ENCODE results near the gene AEN.
"Not testable (repeated sequence)": the region's sequence is repeated elsewhere in the genome, so short reads cannot be mapped to it uniquely, and the experiment has no call there.

AEN gene

DNA sequence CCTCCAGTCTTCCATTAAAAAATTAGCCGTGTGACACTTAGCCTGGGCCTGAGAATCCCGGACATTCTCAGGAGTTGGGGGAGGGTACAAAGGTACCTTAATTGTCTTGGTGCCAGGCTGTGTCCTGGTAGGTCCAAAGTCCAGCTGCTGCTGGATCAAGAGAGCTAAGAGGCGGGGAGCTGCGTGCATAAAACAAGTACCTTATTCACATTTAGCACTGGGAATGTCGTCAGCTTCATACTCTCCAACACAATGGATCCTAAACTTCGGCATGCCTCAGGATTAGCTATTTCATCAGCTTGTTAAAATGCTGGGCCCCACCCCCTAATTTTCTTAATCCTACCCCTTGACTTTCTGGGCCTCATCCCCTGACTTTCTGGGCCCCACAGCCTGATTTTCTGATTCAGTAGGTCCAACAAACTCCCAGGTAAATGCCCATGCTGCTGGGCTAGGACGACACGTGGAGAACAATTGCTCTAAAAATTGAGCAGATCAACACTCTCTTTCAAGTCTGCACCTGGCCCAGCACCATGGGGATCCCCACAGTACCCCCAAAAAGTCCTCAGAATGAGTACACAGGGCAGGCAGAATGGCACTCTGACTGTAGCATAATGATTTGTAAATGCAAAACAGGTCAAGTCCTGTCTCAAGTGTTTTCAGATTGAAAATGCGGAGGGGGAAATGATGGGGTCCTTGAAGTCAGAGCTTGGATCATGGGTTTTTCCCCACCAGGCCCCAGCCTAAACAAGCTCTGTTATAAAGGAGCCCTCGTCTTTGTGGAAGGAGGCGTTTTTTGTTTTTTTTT is 5.6 kb upstream of the AEN start:
- DNase-seq, result no peak

DNA sequence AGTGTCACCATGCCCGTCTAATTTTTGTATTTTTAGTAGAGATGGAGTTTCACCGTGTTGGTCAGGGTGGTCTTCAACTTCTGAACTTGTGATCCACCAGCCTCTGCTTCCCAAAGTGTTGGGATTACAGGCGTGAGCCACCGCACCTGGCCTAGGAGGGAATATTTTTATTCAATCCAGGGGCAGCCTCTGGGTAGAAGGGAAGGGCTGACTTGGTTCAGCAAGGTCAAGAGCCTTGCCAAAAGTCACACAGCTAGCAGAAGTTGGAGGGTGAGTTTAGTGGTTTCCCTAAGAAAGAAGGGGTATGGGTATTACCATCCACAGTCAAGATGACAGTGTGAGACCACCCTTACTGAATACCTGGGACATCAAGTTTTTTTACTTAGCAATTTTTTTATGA is 4.9 kb upstream of the AEN start:
- DNase-seq, result no peak

DNA sequence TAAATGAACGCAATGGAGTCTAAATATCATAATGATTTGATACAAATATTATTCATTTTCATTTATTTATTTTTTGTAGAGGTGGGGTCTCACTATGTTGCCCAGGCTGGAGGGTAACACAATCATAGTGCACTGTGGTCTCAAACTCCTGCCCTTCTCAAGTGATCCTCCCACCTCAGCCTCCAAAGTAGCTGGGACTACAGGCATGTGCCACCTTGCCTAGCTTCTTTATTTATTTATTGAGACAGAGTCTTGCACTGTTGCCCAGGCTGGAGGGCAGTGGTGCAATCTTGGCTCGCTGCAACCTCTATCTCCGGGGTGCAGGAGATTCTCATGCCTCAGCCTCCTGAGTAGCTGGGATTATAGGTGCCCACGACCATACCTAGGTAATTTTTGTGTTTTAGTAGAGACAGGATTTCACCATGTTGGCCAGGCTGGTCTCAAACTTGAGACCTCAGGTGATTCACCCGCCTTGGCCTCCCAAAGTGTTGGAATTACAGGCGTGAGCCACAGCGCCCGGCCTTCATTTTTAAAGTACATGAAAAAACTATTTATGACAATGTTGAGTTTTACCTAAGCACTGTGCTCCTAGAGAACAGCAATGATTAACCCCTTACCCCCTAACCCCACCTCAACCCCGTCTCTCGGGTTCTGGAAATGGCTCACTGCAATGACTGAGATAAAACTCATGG is 4.0 kb upstream of the AEN start:
- DNase-seq, result no peak

DNA sequence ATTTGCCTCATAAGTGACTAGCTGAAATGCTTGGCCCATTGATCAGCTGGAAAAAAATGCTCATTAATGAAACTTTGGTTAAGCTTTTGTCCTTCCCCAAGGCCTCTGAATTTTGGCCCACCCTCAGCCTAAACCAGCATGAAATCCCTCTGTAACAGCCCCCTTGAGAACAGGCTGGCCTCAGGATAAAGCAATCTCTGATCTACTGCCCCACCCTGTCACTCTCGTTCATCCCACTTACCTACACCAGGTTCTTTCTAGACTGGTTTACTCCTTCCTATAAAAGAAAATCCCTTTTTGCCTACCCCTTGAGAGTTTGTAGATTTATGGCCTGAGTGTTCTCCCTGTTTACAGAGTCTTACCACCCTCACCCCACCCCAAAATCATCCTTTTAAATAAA is 3.4 kb upstream of the AEN start:
- no peak for DNase-seq

DNA sequence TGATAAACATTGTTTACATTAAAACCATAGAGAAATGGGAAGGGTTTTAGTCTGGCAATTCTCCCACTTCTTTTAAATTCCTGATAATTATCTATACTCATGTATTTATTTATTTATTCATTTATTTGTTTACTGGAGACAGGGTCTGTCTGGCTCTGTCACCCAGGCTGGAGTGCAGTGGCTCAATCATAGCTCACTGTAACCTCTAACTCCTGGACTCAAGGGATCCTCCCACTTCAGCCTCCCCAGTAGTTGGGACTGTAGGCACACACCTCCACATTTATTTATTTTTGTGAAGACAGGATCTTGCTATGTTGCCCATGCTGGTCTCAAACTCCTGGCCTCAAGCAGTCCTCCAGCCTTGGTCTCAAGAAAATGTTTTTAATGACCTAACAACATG is 2.5 kb upstream of the AEN start:
- no peak for DNase-seq

DNA sequence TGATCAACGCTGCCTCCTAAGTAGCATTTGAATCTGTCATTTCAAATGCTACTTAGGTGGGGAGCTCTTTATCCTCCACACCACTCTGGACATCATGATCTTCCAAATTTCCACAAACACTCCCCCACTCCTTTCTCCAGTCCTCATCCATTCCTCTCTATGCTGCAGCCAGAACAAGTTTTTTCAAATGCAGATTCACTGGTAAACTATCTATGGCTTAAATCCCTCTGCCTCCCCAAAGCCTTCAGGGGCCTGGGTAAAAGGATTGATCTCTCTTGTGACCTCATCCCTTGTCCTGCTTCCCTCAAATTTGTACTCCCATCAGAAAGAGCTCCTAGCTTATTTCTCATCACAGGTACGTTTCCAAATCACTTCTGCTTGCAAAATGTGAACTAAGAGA is 1.3 kb upstream of the AEN start:
- no peak for DNase-seq

DNA sequence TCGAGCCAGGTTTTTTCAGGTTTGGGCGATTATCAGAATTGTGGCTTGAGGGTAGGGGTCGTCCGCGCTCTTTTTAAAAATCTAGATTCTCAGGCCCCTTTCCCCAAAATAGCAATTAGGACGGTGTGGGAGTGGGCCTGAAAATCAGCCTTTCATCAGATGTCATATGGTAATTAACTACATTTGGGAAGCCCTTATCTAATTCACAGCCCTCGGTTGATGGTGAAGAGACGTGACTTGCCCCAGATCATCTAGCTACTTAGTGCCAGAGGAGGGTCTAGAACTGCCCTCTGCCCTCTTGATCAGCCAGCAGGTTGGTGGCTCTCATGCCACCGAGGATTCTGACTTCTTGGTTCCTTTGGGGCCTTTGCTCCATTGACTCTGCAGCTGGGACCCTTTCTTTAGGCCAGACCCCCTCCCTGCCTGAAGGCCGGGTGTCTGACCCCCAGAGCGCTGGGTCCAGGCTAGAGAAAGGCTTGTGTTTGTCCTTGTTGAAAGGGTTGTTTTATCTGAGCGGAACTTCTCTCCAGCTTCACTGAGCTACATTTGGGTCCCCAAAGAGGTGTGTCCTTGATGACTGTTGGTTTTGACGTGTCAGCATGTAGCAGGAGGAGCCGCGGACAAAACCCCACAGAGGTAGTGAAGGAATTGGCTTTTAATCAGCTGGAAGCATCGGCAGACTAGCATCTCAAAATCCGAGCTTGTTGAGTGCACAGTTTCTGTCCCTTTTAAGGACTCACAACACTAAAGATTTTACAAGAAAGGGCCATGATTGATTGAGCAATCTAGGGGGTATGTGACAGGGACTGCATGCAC is 857 bp downstream of the AEN start:
- DNase-seq, result no peak

DNA sequence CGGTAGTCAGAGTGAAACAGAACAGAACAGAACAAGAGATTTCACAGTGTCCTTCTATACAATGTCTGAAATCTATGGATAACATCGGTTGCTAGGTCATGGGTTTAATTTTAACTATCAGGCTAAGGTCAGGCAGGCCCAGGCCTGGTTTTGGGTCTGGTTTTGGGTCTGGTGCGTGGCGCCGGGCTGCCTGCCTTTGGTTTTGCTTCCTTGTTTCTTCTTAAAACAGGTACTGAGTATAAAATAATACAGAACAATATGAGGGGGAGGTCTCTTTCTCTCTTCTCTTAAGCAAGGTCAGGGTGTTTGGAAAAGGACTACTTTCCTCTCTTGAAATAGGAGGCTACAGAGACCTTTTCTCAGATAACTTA is 1.4 kb downstream of the AEN start:
- no peak for DNase-seq

DNA sequence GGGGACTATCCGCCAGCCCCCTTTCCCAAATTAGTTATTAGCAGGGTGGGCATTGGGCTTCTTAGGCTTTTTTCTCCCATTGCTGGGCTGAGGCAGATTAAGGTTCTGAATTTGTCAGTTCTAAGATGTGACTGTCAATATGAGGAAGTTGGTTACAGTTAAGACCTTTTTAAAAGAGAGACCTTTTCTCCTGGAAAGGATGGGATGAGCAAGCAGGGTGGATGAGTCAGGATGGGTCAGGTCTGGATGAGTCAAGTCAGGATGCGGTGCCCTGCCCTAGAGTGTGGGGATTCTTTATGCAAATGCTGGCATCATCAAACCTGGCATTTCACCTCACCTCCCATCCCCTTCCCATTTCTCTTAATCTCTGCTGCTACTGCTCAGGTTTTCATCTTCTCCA is 1.9 kb downstream of the AEN start:
- DNase-seq, result peak; percentile 89

DNA sequence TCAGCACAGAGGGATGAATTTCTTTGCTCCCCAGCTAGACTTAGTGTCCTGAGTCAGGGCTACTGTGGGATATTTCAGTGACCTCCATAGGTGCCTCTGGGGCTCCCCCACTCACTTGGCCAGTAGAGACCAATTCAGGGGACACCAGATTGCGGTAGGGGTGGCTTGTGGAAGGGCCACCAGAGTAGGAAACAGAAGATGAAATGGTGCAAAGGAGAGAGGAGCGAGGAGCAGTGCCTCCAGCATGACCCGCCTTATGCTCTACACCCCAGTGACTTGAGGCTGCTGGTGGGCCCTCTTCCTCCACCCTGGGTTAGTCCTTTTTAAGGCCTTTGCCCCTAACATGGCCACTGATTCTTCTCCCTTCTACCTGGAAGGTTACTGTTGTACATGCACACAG is 2.5 kb downstream of the AEN start:
- no peak for DNase-seq

DNA sequence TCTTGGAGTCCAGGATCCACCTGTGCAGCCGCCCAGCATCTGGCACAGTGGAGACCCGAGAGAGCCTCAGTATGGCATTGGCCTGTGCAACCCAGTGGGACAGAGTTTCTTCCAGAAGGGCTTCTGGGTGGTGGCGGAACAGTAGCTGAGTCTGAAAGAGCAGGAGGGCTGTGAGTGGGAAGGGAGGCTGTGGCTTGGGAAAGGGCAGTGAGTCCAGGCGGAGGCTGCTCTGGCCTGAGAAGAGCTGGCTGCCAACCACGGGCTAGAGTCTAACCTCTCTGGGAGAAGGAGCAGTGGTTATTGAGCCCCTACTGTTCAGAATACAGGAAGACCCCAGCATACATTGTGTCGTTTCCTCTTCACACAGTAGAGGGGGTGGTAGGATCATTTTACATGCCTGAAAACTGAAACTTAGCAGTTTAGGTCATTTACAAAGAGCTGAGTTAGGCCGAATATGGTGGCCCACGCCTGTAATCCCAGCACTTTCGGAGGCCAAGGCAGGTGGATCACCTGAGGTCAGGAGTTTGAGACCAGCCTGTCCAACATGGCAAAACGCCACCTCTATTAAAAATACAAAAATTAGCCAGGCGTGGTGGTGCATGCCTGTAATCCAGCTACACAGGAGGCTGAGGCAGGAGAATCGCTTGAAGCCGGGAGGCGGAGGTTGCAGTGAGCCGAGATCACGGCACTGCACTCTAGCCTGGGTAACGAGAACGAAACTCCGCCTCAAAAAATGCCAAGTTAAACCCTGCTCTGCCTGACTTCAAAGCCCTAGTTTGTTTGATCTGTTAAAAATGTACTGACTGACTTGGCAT is 3.2 kb downstream of the AEN start:
- no peak for DNase-seq

DNA sequence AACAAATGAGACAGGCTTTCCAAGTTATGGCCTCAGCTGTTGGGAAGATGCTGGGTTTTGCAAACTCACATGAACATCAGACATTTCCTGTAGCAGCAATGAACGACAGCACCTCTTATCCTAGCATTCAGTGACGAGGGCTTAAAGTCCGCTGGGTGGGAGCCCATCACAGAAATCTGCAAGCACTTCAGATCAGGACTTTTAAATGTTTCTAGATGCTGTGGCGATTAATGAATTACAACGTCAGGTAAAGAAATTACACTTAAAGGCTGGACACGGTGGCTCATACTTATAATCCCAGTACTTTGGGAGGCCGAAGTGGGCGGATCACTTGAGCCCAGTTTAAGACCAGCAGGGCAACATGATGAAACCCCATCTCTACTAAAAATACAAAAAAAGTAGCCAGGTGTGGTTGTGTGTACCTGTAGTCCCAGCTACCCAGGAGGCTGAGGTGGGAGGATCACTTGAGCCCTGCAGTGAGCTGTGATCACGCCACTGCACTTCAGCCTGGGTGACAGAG is 3.9 kb downstream of the AEN start:
- no peak for DNase-seq

DNA sequence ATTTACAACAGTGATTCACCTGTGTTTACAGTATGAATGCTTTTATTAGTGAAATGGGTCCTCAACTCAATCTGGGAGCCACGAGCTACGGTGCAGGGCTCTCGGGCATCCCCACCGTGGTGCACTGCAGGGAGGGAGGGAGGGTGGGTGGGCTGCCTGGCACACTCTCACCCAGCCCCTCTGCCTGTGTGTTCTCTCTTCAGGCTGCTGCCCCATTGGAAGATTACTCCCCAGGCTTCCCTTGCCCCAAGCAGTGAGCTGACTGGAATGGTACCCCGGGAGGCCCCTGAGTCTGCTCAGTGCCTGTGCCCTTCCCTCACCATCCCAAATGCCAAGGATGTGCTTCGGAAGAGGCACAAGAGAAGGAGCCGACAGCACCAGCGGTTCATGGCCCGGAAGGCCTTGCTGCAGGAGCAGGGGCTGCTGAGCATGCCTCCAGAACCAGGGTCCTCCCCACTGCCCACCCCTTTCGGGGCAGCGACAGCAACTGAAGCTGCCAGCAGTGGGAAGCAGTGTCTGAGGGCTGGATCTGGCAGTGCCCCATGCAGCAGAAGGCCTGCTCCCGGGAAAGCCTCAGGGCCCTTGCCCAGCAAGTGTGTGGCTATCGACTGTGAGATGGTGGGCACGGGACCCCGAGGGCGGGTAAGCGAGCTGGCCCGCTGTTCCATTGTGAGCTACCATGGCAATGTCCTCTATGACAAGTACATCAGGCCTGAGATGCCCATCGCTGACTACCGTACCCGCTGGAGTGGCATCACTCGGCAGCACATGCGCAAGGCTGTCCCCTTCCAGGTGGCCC is 5.0 kb downstream of the AEN start:
- no peak for DNase-seq

DNA sequence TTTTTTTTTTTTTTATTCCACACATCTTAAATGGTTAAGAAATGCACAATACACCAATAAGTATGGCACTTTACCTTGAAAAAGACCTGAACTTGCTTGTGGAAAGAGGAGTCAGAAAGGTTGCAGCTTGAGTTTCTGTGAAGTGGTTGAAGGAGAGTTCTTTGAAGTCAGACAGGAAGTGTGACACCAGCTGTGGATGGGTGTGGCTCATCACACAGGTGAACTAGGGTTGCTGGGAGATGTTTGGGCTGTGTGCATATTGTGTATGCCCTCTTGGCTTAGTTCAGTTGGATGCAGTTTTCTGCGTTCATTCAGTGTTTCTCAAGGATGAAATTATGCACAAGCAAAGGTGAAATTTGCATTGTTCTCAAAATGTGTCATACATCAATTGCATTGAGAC is 6.3 kb downstream of the AEN start:
- DNase-seq, result no peak

DNA sequence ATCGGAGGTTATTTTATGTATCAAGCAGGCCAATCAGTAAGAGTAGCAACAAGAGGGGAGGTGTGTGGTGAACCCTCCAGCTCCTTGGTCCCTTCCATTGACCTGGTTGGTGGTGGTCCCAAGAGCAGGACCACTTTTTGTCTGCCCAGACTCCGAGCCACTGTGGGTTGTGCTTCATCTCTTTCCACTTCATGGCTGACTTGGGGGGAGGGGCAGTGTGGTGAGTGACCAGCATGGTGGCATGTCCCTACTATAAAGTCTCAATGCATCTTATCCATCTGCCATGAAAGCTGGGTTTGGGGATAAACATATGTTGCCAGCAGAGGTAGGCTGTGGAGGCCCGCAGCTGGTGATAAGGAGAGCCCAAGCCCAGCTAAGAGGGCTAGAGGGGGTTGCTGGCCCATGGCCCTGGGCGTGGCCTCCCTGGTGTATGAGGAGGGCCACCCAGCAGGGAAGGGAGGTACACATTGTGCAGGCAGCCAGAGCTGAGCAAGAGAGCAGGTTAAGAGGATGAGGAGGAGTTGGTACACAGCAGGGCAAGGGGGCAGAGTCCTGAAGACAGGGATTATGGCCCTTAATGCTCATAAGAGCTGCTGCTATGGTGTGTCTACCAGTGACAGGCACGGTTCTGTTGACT is 7.0 kb downstream of the AEN start:
- no peak for DNase-seq

DNA sequence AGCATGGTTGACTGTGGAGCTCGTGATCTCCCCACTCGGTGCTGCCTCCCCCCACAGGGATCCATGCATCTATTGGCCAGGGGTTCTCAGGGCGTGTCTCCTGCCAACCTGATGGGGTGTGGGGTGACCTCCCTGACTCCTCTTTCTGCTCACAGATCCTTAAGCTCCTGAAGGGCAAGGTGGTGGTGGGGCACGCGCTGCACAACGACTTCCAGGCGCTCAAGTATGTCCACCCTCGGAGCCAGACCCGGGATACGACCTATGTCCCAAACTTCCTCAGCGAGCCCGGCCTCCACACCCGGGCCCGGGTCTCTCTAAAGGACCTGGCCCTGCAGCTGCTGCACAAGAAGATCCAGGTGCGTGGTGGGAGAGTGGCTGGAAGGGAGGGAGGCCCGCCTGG is 7.9 kb downstream of the AEN start:
- DNase-seq, result no peak

DNA sequence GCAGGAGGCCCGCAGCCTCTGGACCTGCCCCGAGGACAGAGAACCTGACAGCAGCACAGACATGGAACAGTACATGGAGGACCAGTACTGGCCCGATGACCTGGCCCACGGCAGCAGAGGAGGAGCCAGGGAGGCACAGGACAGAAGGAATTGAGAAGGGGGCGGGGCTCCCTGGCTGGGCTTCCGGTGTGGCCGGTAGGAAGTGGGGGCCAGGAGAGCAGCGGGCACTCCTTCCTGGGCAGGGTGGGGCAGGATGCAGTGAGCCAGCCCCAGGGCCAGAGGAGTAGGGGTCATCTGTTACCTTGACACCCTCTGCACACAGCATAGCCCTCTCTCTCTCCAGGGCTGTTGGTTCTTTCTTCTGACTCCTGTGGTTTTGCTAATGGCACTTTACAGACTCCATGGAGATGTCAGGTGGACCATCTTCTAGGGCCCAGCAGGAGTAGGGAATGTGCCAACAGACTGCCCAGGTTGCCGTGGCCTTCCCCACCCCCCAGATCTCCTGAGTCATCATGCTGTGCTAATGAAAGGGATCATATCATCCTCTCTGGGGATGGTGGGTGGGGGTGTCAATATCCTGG is 9.1 kb downstream of the AEN start:
- DNase-seq, result peak; percentile 50

DNA sequence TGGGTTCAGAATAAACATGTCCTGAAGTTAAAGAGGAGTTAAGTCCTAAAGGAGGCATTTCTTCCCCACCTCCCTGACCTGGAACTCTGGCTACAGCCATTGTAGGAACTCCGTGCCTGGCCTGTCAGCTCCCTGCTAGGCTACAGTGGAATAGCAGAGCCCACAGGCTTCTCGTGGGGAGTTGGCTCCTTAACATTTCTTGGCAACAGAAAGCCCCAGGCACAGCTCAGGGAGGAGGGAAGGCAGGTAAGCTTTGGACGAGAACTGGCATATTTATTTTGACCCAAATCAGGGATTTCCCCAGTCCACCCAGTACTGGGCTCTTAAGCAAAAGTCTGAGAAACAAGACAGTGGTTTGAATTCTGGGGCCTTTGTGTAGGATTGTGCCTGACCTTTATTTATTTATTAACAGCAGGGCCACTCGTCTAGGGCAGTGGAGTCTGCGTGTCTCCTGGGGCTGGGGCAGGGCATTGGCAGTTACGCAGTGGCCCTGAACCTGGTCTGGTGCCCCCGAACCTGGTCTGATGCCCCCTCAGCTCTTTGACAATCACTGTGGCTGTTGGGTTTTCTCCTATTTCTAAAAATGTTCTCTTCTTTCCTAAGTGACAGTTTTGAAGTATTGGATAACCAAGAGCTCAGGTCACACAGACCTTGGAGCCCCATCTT is 9.8 kb downstream of the AEN start:
- DNase-seq, result no peak

DNA sequence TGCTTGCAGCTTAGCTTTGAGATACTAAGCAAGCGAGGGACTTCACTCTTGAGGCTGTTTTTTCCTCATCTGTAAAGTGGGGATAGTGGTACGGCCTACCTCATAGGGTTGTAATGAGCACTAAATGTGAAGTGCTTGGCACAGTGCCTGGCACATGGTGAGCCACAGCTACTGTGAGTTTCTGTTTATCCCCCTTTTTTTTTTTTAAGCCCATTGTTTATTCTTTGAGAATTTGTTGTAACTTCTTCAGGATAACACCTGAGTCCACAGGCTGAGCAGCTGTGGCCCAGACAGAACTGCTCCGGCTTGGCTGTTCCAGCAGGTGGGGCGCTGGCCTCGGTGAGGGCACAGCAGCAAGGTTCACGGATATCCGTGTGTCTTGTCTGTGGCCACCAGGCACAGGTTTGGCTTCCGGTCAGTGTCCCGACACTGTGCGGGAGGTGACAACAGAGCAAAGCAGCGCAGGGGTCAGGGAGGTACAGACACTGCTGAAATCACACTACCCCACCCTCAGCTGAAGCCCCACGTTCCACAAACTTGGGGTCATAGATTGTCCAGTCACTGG is 10.4 kb downstream of the AEN start:
- DNase-seq, result no peak

DNA sequence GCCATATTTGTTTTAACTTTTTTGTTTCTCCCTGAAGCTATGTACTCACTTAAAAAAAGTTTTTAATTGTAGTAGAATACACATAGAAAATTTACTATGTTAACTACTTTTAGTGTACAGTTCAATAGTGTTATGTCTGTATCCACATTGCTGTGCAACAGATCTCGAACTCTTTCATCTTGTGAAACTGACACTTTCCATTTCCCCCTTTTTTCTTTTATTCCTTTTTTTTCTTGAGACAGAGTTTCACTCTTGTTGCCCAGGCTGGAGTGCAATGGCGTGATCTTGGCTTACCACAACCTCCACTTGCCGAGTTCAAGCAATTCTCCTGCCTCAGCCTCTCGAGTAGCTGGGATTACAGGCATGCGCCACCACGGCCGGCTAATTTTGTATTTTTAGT is 11.7 kb downstream of the AEN start:
- DNase-seq, result not testable (repeated sequence)
